Sigmoid colon (tissue), 7 donors: ENCODE measurements around the gene KRT12. TPM values are rescaled to one million over a fixed set of nuclear protein-coding genes. Genes with fewer than 3 reads are reported as not detected.

Source experiments
- DNase-seq: peaks from one replicate; pipeline ENCODE4 v3.0.0-alpha.2; 2019
- H3K27ac ChIP-seq, 4 donors: fragments of 200-600 bp; sonication (generic); one replicate each; pipeline ENCODE4 v1.5.1; 2016 to 2019; ENCODE audit warnings: mild to moderate bottlenecking in 1 of 4
- H3K27me3 ChIP-seq, 3 donors: fragments of 200-600 bp; sonication (generic); one replicate each; pipeline ENCODE4 v1.5.1; 2019; ENCODE audit warnings: mild to moderate bottlenecking in 1 of 3
- H3K36me3 ChIP-seq, 4 donors: fragments of 200-600 bp; sonication (generic); one replicate each; pipeline ENCODE4 v1.5.1; 2016 to 2019
- H3K4me1 ChIP-seq, 4 donors: fragments of 200-600 bp; sonication (generic); one replicate each; pipeline ENCODE4 v1.5.1; 2017 to 2019
- H3K4me3 ChIP-seq, 4 donors: fragments of 200-600 bp; sonication (generic); one replicate each; pipeline ENCODE4 v1.5.1; 2017 to 2019; ENCODE audit warnings: mild to moderate bottlenecking in 2 of 4, moderate library complexity in 1 of 4
- H3K9me3 ChIP-seq, 4 donors: fragments of 200-600 bp in 3 of 4; sonication (generic) in 3 of 4; one replicate each; pipeline versions ENCODE4 v1.5.1 to v1.6.1; 2013 to 2019
- EP300 ChIP-seq, 4 donors: sonication (generic); formaldehyde crosslinking; IDR thresholded peaks; one replicate each; pipeline ENCODE4 v1.6.1; 2017; ENCODE audit warnings: antibody characterized with exemption in 4 of 4
- POLR2A ChIP-seq, 2 donors: fragments of 450-650 bp; IDR thresholded peaks; one replicate each; pipeline ENCODE4 v1.6.1; 2016; ENCODE audit warnings: antibody characterized with exemption in 2 of 2, mild to moderate bottlenecking in 2 of 2, moderate library complexity in 2 of 2
- POLR2AphosphoS5 ChIP-seq, 4 donors: sonication (generic); formaldehyde crosslinking; IDR thresholded peaks; one replicate each; pipeline ENCODE4 v1.6.1; 2017; ENCODE audit warnings: antibody characterized with exemption in 4 of 4
- WGBS, 2 donors: extraction: QIAGEN DNeasy Blood & Tissue Kit; methylation state at CpG; one replicate each; pipeline ENCODE4 v1.1.7; 2013; 5-methylcytosine and 5-hydroxymethylcytosine counted together
- intact Hi-C: fragments of 100-400 bp; cut with DNase I; formaldehyde crosslinking; loops from one replicate; pipeline ENCODE4 v1.15.1; 2023
- polyA plus RNA-seq, 3 donors: library from polyadenylated mRNA; stranded (reverse); fragments of 200-250 nt; gene quantifications; one replicate each; pipeline ENCODE4 v1.2.3, GENCODE V29; 2013
- total RNA-seq, 4 donors: library from RNA; depleted of rRNA; stranded (reverse); fragments of >200 nt; gene quantifications; one replicate each; pipeline ENCODE4 v1.1.0, GENCODE V29; 2016
- TF ChIP-seq, protein P1 (sequence below), 4 experiments: fragments of 450-650 bp in 3 of 4; fragments of 200-600 bp in 1 of 4; IDR thresholded peaks; one replicate each; pipeline ENCODE4 v1.5.1; 2016 to 2019; ENCODE audit warnings: antibody characterized with exemption in 4 of 4, mild to moderate bottlenecking in 3 of 4, moderate library complexity in 2 of 4
- donor health status: healthy with polysubstance abuse.
- donor health status: Bipolar disorder and iron deficiency.
- donor health status: healthy.

KRT12 gene
- total and polyA plus RNA-seq, 7 donors: 1.2 to 1.8 (median 1.3) TPM; not detected in 4

- Histone ChIP-seq H3K9me3 (no peaks in the 10 kb centered on the region), H3K4me3 (no peak overlapping the region), H3K27me3 (no peaks in the 10 kb centered on the region), H3K4me1 (no peaks in the 10 kb centered on the region), H3K36me3 (no peaks in the 10 kb centered on the region), H3K27ac (no peak overlapping the region)
- no peak for DNase-seq
- 86 to 90% methylated on average over 4 of the region's 4 CpGs for WGBS, 2 donors
- no peak for TF ChIP-seq EP300 (IDR thresholded peaks at IDR 0.05)
- TF ChIP-seq, protein P1, sequence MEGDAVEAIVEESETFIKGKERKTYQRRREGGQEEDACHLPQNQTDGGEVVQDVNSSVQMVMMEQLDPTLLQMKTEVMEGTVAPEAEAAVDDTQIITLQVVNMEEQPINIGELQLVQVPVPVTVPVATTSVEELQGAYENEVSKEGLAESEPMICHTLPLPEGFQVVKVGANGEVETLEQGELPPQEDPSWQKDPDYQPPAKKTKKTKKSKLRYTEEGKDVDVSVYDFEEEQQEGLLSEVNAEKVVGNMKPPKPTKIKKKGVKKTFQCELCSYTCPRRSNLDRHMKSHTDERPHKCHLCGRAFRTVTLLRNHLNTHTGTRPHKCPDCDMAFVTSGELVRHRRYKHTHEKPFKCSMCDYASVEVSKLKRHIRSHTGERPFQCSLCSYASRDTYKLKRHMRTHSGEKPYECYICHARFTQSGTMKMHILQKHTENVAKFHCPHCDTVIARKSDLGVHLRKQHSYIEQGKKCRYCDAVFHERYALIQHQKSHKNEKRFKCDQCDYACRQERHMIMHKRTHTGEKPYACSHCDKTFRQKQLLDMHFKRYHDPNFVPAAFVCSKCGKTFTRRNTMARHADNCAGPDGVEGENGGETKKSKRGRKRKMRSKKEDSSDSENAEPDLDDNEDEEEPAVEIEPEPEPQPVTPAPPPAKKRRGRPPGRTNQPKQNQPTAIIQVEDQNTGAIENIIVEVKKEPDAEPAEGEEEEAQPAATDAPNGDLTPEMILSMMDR (IDR thresholded peaks at IDR 0.05): no peak
- no peak for TF ChIP-seq POLR2AphosphoS5 (IDR thresholded peaks at IDR 0.05)
- no peak for TF ChIP-seq POLR2A (IDR thresholded peaks at IDR 0.05)
- intact Hi-C loops: no loop called here
Measured at GRCh38 chr17:40849723-40850122, 17.3 kb downstream of the KRT12 start.

GRCh38 chr17:40848583-40849235 lies 18.3 kb downstream of the KRT12 start:
- no peak for DNase-seq
- H3K4me1 ChIP-seq: no peaks in the 10 kb centered on the region
- TF ChIP-seq POLR2AphosphoS5 (IDR thresholded peaks at IDR 0.05) (no peak), EP300 (IDR thresholded peaks at IDR 0.05) (no peak), POLR2A (IDR thresholded peaks at IDR 0.05) (no peak)
- TF ChIP-seq, protein P1 (IDR thresholded peaks at IDR 0.05): no peak
- no peak overlapping the region for H3K27ac ChIP-seq
- no peaks in the 10 kb centered on the region for H3K27me3 ChIP-seq
- no peaks in the 10 kb centered on the region for H3K9me3 ChIP-seq
- no peak overlapping the region for H3K4me3 ChIP-seq
- no peaks in the 10 kb centered on the region for H3K36me3 ChIP-seq
- 89 to 90% methylated on average over 1 of the region's 1 CpG for WGBS, 2 donors
- intact Hi-C loops: no loop called here

GRCh38 chr17:40846515-40847144 lies 20.4 kb downstream of the KRT12 start:
- 80 to 93% methylated on average over 1 of the region's 1 CpG for WGBS, 2 donors

GRCh38 chr17:40844671-40845107 lies 22.3 kb downstream of the KRT12 start:
- intact Hi-C loops: no loop called here
- Histone ChIP-seq H3K27me3 (no peaks in the 10 kb centered on the region), H3K27ac (no peak overlapping the region), H3K36me3 (no peaks in the 10 kb centered on the region), H3K4me1 (no peaks in the 10 kb centered on the region), H3K9me3 (no peaks in the 10 kb centered on the region), H3K4me3 (no peak overlapping the region)
- 62 to 81% methylated on average over 4 of the region's 4 CpGs for WGBS, 2 donors
- TF ChIP-seq EP300 (IDR thresholded peaks at IDR 0.05) (no peak), POLR2A (IDR thresholded peaks at IDR 0.05) (no peak), POLR2AphosphoS5 (IDR thresholded peaks at IDR 0.05) (no peak)
- TF ChIP-seq, protein P1 (IDR thresholded peaks at IDR 0.05): no peak
- DNase-seq: no peak

More at GRCh38 chr17:40846515-40847144, 20.4 kb downstream of the KRT12 start:
- DNase-seq: no peak
- Histone ChIP-seq H3K36me3 (no peaks in the 10 kb centered on the region), H3K9me3 (no peaks in the 10 kb centered on the region), H3K27me3 (no peaks in the 10 kb centered on the region), H3K27ac (no peak overlapping the region), H3K4me1 (no peaks in the 10 kb centered on the region), H3K4me3 (no peak overlapping the region)
- TF ChIP-seq POLR2AphosphoS5 (IDR thresholded peaks at IDR 0.05) (no peak), POLR2A (IDR thresholded peaks at IDR 0.05) (no peak), EP300 (IDR thresholded peaks at IDR 0.05) (no peak)
- TF ChIP-seq, protein P1 (IDR thresholded peaks at IDR 0.05): no peak
- intact Hi-C loops: no loop called here
